GM18951 (cell line): ENCODE data around the gene NDUFS6.

Experiments
- POLR2A ChIP-seq: IDR thresholded peaks from 4 replicates; pipeline ENCODE4 v1.6.1; 2011; ENCODE audit warnings: mild to moderate bottlenecking; ENCODE audit not compliant: insufficient read length, insufficient read depth; ENCODE audit errors: extremely low read depth
- in situ Hi-C: fragments of 300-500 bp; cut with MboI; formaldehyde crosslinking; loops from one replicate; pipeline ENCODE4 v1.12.0; 2022; ENCODE audit warnings: low sequenced_read_pairs, mixed read lengths, inconsistent platforms; ENCODE audit not compliant: unreplicated experiment

Gene NDUFS6

GRCh38 chr5:1824903-1825841 is 24.0 kb downstream of the NDUFS6 start:
- in situ Hi-C loops = no loop called here
- no peak for TF ChIP-seq POLR2A

GRCh38 chr5:1826235-1826980 is 25.2 kb downstream of the NDUFS6 start:
- TF ChIP-seq POLR2A = no peak
- in situ Hi-C loops = no loop called here

- in situ Hi-C loops = no loop called here
These were observed 26.0 kb downstream of the NDUFS6 start for GRCh38 chr5:1827025-1827885.

GRCh38 chr5:1827886-1828397 is 26.7 kb downstream of the NDUFS6 start:
- no peak for TF ChIP-seq POLR2A

More at GRCh38 chr5:1827025-1827885, 26.0 kb downstream of the NDUFS6 start:
- TF ChIP-seq POLR2A = no peak

GRCh38 chr5:1830571-1831228 is 29.5 kb downstream of the NDUFS6 start:
- no peak for TF ChIP-seq POLR2A
- in situ Hi-C loops = no loop called here

More at GRCh38 chr5:1827886-1828397, 26.7 kb downstream of the NDUFS6 start:
- in situ Hi-C loops = no loop called here

GRCh38 chr5:1831257-1831656 is 30.1 kb downstream of the NDUFS6 start:
- in situ Hi-C loops = no loop called here
- no peak for TF ChIP-seq POLR2A

GRCh38 chr5:1831677-1832313 is 30.6 kb downstream of the NDUFS6 start:
- no peak for TF ChIP-seq POLR2A

GRCh38 chr5:1832511-1833250 is 31.5 kb downstream of the NDUFS6 start:
- TF ChIP-seq POLR2A = no peak
- in situ Hi-C loops = no loop called here

More at GRCh38 chr5:1831677-1832313, 30.6 kb downstream of the NDUFS6 start:
- in situ Hi-C loops = no loop called here

- TF ChIP-seq POLR2A = no peak
- in situ Hi-C loops = no loop called here
These were observed 32.2 kb downstream of the NDUFS6 start for GRCh38 chr5:1833264-1834021.

- in situ Hi-C loops = no loop called here
- no peak for TF ChIP-seq POLR2A
These were observed 32.9 kb downstream of the NDUFS6 start for GRCh38 chr5:1834022-1834551.
